Measurements from ENCODE around the gene NAALADL2.
"Not testable (repeated sequence)": the region's sequence is repeated elsewhere in the genome, so short reads cannot be mapped to it uniquely, and the experiment has no call there.

The NAALADL2 gene

DNA sequence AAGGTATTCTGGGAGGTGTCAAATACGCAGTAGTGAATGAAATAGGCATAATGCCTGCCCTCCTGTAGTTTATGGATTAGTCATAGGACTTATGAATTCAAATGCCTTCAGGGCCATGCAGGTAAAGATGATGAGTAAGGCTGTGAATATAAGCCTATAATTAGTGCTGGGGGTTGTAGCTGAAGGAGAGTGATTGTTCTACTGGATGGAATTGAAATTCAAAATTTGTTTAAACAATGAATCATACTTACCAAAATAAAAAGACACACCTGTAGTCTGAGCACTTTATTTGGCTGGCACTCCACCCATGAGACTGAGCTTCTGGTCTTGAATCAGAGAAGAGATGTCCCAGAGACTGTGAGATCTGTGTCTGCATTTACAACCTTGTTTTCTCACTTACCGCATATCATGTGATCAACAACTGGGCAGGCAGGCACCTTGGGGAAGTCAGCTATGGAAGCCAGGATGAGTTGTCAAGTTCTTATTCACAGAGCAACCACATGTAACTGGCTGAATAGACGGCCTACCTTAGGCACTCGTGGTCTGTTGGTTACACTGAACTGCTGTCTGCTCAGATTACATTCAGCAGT is 291.8 kb downstream of the NAALADL2 start:
- no peak for DNase-seq

DNA sequence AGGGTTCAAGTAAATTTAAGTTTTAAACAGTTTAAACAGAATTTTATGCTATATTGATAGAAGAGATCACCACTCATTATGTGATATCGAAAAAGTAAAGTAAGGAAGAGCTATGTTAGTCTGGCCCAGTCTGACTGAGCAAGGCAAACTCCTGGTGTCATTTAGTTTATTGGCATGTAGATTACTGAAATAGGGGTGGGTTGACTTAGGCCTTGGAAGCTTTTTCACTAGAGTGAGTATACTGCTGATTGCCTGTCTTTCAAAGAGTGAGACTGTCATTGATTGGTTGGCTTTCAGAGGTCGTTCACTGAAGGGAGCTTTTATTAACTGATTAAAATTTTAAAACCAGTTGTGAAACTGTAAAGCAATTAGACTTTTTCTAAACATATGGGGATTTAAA is 294.5 kb downstream of the NAALADL2 start:
- no peak for DNase-seq

DNA sequence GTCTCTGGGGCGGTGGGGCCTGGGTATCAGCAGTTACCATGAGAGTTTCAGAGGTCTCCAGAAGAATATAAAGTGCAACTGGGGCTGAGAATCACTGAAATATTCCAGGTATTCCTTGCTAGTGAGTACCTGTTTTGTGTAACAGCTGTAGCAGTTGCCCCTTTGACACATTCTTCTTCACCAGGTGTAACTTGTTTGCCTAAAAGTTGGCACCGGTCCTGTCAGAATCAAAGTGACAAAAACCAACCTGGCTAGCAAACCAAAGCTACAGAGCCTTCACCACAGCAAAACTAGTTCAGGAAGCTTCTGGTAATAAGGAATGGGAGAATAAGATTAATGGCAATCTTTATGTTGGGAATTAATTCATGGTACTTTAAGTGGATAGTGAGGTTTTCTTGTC is 296.0 kb downstream of the NAALADL2 start:
- no peak for DNase-seq

DNA sequence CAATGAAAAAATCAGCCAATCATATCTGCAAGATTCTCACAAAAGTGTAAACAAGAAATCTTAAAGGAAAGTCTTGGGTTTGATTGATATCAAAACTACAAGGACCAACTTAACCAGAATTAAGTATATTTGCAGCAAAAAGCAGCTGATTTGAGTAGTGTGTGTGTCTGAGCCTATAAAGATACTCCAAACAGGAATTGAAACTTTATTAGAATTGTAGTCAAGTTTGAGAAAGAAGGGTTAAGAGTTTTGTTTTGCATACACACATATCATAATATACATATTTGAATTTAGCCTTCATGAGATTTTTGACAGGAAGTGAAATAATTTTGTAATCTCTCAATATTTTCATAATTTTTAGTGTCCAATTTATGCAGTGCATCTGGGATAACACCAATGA is 300.1 kb downstream of the NAALADL2 start:
- no peak for DNase-seq

DNA sequence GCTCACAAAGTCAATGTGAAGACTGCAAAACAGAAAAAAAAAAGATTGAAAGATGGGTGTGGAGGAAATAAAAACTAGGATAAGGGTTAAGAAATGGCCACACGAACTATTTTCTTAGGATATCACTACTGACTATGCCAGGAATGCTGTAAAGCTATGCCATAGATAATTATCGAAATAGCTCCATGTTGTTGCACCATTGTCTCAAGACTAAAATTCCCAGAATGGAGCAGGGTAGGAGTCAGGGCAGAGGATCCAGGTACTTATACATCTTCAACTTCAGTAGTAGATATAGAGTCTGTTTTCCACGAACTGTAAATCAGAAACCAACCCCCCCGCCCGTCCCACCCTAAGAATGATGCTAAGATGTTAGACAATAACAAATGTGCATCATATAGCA is 302.2 kb downstream of the NAALADL2 start:
- DNase-seq: no peak

DNA sequence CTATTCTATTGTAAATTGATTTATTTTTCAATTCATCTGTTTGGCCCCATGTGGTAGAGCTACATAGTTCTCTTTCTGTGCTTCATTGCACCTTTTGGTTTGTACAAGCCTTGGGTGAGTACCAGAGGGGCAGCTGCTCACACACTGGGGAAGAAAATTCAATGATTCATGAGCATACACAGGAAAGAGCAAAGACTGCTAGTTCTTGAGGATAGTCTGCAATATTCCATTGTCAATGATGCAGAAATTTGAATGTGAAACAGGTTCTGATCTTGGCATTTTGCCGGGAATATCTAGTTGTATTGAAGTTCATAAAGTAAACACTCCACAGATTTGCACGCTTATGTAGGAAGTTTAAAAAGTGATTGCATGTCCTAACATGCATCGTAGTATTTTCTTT is 304.6 kb downstream of the NAALADL2 start:
- no peak for DNase-seq

DNA sequence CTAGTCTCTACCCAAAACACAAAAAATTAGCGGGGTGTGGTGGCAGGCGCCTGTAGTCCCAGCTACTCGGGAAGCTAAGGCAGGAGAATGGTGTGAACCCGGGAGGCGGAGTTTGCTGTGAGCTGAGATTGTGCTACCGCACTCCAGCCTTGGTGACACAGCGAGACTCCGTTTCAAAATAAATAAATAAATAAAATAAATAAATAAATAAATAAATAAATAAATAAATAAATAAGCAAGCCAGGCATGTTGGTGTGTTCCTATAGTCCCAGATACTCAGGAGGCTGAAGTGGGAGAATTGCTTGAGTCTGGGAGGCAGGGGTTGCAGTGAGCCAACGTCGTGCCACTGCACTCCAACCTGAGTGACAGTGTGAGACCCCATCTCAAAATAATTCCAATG is 314.0 kb downstream of the NAALADL2 start:
- not testable (repeated sequence) for DNase-seq

DNA sequence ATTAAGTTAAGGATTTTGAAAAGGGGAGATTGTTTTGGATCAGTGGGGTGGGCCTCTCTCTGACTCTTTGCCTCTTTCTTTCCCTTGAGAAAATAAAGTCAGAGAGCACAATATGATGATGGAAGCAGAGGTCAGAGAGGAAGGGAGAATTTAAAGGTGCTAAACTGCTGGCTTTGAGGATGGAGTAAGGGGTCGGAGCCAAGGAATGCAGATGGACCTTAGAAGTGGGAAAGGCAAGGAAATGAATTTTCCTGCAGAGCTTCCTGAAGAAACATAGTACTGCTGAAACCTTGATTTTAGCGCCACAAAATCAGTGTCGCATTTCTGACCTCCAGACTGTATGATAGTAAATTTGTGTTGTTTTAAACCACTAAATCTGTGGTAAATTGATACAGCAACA is 317.4 kb downstream of the NAALADL2 start:
- DNase-seq: no peak

DNA sequence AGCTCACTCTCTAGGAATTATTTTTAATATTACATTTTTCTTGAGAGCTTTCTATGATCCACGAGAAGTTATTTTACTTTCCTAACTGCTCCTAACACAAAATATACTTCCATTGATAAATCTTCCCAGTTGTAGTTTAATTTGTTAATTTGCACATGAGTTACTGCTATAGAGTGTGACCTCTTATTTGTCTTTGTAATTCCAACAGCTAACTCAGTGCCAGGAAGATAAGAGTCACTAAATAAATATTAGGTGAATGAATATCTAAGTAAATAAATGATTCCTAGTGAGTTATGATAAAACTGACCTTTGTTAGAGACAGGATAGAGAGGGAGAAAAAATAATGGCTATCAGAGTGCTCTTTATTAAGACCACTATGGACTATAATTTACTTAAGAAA is 319.9 kb downstream of the NAALADL2 start:
- DNase-seq: no peak

DNA sequence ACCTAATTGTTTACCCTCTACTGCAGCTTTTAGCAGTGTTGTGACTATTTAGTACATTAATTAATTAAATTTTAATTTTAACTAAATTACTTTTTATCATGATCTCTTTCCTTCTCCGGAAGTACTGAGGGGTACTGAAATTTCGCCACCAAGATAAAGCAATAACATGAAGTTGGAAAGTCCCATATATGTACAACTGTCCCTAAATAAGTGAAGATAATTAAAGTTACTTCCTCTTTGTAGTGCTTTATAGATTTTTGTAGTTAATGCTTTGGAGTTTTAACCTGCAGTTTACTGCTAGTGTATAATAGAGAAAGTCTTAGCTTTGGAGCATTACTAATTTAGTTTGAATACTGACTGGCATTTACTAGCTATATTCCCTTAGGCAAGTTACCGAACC is 325.3 kb downstream of the NAALADL2 start:
- DNase-seq: no peak

DNA sequence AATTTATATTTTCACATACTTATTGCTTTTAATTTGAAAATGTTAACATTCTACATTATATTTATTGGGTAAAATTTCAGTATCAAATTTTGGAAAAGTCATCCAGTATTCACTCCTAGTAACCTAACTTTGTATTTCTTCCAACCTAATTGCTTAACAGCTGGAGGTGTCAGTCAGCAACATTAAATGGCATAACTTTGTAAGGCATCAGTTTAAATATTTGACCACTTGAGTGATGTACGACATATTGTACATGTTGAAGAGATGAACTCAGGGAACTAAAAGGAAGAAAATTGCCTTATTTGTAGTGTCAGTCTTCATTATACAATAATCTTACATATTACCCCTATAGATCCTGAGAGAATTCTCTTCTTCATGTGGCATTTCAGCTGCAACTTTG is 326.8 kb downstream of the NAALADL2 start:
- DNase-seq: no peak

DNA sequence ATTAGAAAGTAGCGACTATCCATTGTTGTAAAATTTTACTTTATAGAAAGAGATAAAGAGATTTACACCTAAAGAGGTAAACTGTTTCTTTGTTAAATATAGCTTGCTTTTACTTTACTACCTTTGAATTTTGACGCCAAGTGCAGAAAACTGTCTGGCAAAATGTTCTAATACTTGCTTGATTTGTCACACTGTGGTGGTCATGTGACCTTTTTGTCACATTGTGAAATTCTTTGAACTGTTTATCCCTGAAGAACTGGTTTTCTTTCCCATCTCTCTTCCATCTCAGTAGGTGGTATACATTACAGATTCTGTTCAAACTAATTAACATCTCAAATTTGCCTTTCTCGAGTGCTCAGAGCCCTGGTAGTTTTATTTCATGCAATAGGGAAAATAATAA is 327.4 kb downstream of the NAALADL2 start:
- no peak for DNase-seq

DNA sequence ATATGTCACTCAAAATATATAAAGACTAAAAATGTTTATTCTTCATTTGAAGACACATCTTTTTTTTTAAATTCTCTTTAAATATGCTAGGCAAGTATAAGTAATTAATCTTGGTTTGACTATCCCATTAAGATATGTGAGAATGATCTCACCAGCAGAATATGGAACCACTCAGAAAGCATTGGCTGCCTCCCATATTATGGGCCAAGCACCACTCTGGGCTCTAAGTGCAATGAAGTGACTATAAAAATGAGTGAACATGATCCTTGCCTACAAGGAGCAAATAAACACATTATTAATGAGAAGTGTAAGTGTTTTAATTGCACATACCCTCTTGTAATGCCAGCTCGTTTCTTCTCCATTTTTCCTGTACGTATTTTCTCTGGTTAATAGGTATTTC is 328.5 kb downstream of the NAALADL2 start:
- DNase-seq: no peak

DNA sequence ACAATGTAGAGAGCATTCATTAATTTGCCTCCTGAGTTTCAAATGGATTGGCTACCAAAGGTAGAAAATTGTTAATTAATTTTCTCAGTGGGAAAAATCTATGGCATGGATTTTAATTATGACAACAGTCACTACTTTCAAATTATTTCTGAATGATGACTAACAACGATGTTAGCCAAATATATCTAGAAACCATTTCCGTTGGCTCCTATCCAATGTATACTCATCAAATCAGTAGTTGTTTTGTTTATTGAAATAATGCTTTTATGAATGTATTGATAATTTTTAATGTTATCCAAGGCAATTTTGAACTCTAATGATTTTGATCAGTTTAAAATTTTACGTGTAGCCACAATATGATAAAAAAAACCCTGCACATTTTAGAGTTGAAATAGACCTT is 333.4 kb downstream of the NAALADL2 start:
- no peak for DNase-seq

DNA sequence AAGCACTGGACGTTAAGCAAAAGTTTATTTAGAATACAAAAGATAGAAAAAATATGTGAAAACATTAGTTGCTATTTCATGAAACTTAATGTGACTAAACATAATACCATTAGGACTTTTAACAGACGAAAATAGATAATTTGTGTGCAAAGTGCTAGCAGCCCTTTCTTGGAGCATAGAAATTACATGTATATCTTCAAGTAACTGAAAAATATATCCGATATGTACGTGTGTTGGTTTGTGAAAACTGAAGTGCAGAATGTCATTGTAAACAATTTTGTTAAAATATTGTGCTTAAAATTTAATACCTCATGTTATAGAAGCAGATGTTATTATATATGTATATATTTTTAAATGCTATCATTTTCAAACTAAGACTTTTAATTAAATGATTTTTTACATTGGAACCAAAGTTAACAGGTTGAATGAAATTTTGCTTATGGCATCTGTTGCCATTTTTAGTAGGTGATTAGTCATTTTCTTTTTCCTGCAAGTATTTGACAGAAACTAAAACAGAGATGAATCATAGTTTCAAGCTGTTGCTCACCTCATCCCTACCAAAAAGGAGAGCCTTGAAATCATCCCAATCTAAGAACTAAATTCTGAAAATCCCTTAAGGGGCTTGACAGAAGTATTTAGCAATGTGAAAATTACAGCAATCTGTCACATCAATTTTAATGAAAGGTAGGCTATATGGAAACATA is 334.8 kb downstream of the NAALADL2 start:
- DNase-seq: no peak

DNA sequence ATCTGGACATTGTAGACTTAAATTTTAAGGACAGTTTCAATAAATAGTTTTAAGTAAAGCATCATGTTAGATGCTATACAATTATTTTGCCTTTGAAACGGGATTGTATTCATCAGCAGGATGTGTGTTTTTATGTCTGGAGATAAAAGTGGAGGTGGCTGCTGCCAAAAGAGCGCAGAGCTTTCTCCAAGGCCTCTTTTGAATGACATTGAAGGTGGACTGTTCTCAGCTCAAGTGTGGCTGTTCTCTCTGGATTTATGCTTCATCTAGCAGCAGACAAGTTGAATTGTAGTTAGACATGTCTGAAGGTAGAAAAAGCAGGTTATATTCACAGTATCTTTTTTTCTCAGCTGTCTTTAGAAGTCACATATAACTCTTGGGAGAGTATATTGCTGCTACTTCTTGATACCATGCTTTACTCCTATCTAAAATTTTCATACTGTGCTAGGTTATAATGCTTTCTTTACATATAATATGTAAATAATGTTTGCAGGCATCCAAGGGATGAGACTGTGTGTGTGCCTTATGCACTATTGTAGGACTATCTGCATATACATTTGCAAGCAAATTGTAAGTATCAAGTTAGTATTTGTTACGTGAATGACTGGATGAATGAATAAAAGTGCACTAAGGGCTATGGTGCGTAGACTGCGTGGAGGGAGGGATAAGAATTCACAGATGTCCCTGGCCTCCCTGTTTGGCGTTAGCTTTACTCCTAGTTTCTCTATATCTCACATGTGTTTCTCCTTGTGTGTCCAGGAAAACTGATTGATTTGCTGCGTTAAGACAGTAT is 340.1 kb downstream of the NAALADL2 start:
- DNase-seq: no peak

DNA sequence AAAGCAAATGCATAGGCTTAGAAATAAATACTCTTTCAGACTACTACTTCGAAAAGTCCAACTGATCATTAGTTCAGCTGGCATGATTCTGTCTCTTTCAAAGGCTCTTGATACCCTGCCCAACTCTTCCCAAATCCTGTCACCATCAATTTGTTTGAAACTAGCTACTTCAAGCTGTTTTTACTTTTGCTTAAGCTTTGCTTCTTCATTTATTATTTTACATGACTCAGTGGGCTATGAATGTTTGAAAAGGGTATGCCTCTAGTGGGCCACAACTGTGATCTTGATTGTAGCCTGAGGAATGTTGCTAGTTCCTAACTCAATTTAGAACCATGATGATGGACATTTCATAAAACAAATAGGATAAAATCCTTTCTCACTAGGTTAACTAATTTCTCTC is 340.8 kb downstream of the NAALADL2 start:
- no peak for DNase-seq

DNA sequence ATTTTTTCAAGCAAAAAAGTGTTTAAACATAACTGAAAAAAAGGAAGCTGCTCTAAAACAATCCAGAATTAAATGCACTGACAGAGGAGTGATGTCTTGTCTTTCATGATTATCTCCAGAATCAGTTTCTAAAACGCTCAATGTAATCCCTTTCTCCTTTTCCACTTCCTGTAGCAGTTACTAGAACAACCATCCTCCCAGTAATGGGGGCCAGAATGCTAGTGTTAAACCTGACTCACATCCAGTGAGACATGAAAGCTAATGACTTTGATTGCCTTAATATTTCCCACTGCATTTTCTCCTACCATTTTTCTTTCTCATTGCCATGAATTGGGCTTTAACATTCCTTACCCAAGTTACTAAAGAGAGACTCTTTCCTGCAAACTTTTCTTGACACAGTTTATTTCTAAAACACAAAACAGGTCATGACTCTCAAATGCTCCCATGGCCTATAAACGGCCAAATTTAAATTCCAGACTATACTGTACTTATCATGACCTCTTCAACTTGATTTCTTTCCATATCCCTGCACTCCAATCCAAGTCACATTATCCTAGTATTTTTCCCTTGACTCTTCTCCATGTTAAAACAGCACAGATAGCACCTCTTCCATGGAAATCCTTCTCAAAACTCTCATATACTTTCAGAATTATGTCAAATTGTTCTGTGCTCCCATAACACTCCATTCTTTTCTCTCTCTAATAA is 341.4 kb downstream of the NAALADL2 start:
- no peak for DNase-seq

DNA sequence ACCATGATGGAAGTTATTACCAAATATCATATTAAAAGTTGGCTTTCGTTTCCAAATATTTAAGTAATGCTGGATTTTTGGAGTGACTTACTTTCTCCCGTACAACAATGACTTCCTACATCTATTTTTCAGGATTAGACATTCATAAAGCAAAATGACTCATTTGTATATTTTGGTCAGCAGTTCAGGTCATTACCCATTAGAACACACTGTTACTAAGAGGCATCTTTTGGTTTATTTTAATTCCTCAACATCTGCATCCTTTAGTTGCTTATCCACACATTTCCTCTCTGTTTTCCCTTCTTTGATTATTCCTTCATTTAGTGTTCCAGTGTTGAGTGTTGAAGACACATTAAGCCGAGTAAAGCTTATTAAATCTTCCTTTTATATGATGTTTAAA is 348.2 kb downstream of the NAALADL2 start:
- no peak for DNase-seq

DNA sequence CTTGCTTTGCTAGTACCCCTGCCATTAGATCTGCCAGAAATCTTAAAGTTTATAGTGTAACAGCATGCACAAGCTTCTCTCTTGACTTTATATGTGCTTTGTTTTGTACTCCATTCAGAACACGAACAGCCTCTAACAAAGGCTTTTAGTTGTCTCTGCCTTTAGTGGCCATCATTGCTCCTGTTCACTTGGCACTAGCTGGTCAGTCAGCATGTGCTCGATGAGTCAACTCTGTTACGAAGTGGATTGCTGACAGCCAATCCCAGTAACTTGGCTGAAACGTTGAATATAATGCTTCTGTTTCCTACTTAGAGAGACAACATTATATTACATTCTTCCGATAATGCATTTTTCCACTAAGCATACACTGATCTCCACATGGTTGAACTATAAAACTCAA is 349.2 kb downstream of the NAALADL2 start:
- DNase-seq: peak; percentile 13 to 33

DNA sequence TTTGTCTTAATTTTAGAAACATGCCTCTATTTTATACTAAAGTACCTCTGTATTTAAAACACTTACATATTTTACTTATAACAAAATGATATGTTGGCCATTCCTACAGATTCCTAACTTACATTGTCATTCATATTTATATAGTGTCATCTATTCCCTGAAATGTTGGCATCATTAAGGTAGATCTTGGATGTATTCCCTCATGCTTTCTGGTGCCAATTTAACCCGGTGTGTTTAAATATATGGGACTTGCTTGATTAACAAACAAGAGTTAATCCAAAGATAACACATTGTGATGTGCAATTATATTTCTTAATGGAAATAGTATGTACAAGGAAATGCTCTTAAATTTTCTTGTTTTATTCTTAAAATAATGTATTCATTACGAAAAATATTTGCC is 352.3 kb downstream of the NAALADL2 start:
- DNase-seq: no peak

DNA sequence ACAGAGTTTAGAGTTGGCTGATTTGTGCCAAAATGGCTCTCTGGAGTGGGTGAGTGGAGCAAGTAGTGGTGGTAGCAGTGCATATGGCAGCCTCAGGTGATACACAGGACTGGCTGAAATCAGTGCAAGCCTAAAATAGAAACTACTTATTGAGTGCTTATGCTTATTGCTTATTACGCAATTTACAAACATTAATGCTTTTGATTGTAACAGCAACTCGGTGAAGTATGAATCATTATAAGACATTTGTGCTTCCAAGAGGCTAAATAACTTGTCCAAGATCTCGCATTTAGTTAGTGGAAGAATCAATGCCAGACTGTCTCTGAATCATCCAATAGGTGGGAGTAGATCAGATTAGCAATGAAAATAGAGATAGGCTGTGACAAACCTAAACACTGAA is 353.8 kb downstream of the NAALADL2 start:
- no peak for DNase-seq

DNA sequence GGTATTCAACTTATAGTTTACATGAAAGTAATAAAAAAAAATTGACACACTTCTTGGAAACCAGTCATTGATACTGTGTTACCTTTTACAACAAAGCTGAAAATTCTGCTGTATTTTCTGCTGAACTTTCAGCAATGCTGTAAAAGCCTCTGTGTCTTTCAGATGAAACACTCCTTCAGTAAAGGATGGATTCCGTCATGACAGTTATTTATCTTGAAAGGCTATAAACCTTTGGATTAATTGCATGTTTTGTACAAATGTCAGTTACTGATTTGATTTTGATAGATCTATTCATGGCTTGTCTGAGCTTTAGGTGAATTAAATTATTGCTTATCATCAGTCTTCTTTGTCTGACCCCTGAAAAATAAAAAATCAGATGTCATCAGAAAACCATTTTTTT is 355.1 kb downstream of the NAALADL2 start:
- DNase-seq: no peak

DNA sequence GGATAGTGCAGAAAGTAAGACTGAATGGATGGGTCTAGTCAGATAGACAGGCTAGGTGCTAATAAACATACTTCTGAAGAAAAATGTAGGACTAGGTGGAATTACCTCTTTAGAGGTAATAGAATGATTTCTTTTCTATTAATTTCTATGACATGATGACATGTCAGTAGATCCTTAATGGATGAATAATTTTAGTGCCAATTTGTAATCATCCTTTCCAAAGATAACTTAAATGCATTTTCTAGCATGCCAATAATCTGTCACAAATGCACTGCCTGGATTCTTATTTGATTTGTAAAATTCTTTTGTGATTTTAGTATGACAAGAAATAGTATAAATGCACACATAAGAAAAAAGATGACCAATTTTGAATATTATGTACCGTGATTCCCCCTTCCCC is 356.7 kb downstream of the NAALADL2 start:
- no peak for DNase-seq

All from hippocampal formation (tissue), 2 donors.